Breast epithelium (tissue), 4 donors: ENCODE data around the gene CDC123. TPM values are rescaled to one million over a fixed set of nuclear protein-coding genes. Genes with fewer than 3 reads are reported as not detected.
"Not testable (repeated sequence)": the region's sequence is repeated elsewhere in the genome, so short reads cannot be mapped to it uniquely, and the experiment has no call there.

Experiments used
- DNase-seq, 2 donors: peaks; one replicate each; pipeline ENCODE4 v3.0.0-alpha.2; 2019; ENCODE audit warnings: low spot score in 2 of 2
- H3K27ac ChIP-seq, 2 donors: fragments of 200-600 bp; sonication (generic) in 1 of 2; one replicate each; pipeline ENCODE4 v1.5.1; 2016 to 2019; ENCODE audit warnings: mild to moderate bottlenecking in 1 of 2
- H3K27me3 ChIP-seq, 2 donors: fragments of 200-600 bp; sonication (generic) in 1 of 2; one replicate each; pipeline versions ENCODE4 v1.5.1 to v1.6.0; 2017 to 2019; ENCODE audit warnings: control low read depth in 1 of 2, mild to moderate bottlenecking in 1 of 2
- H3K36me3 ChIP-seq: fragments of 200-600 bp; one replicate; pipeline ENCODE4 v1.5.1; 2019
- H3K4me1 ChIP-seq, 2 donors: fragments of 200-600 bp; sonication (generic); one replicate each; pipeline ENCODE4 v1.5.1; 2016 to 2019; ENCODE audit warnings: control low read depth in 1 of 2
- H3K4me3 ChIP-seq, 3 donors: fragments of 200-600 bp; sonication (generic); 1 replicate in 2 of 3; 2 replicates in 1 of 3; pipeline ENCODE4 v1.5.1; 2016 to 2019; ENCODE audit warnings: mild to moderate bottlenecking in 3 of 3, moderate library complexity in 2 of 3
- H3K9me3 ChIP-seq, 2 donors: fragments of 200-600 bp; sonication (generic) in 1 of 2; one replicate each; pipeline ENCODE4 v1.5.1; 2016 to 2019; ENCODE audit warnings: control low read depth in 1 of 2
- POLR2A ChIP-seq: fragments of 450-650 bp; IDR thresholded peaks from one replicate; pipeline ENCODE4 v1.6.1; 2016; ENCODE audit warnings: antibody characterized with exemption, mild to moderate bottlenecking, moderate library complexity
- POLR2AphosphoS5 ChIP-seq, 3 donors: sonication (generic); formaldehyde crosslinking; IDR thresholded peaks; one replicate each; pipeline ENCODE4 v1.6.1; 2017; ENCODE audit warnings: antibody characterized with exemption in 3 of 3
- intact Hi-C: fragments of 100-400 bp; cut with DNase I; formaldehyde crosslinking; loops from one replicate; pipeline ENCODE4 v1.15.1; 2023; ENCODE audit warnings: low total_unique reads
- total RNA-seq, 3 donors: library from RNA; depleted of rRNA; stranded (reverse); fragments of >200 nt; gene quantifications; one replicate each; pipeline ENCODE4 v1.1.0, GENCODE V29; 2016
- TF ChIP-seq, protein P1 (sequence below), 3 donors: fragments of 450-650 bp; IDR thresholded peaks; one replicate each; pipeline ENCODE4 v1.5.1; 2016 to 2017; ENCODE audit warnings: antibody characterized with exemption in 3 of 3, mild to moderate bottlenecking in 3 of 3, moderate library complexity in 3 of 3

The CDC123 gene
- total RNA-seq, 3 donors from 2014 or later, result 61.6 to 87.5 (median 86.7) TPM

GRCh38 chr10:12221323-12222298, 25.6 kb downstream of the CDC123 start:
- TF ChIP-seq POLR2AphosphoS5 (IDR thresholded peaks at IDR 0.05), result no peak
- no peak overlapping the region for H3K27ac ChIP-seq
- intact Hi-C loops, result no loop called here
- no peak overlapping the region for H3K4me3 ChIP-seq
- no peaks in the 10 kb centered on the region for H3K9me3 ChIP-seq
- H3K27me3 ChIP-seq, result no peaks in the 10 kb centered on the region
- H3K4me1 ChIP-seq, result no peaks in the 10 kb centered on the region
- H3K36me3 ChIP-seq, result peaks cover 5% of the 10 kb centered on the region
- no peak for DNase-seq

GRCh38 chr10:12225444-12225843, 29.5 kb downstream of the CDC123 start:
- Histone ChIP-seq H3K27ac (no peak overlapping the region), H3K4me1 (no peaks in the 10 kb centered on the region), H3K4me3 (no peak overlapping the region), H3K36me3 (no peaks in the 10 kb centered on the region), H3K9me3 (no peaks in the 10 kb centered on the region), H3K27me3 (no peaks in the 10 kb centered on the region)
- no peak for DNase-seq
- intact Hi-C loops, result no loop called here
- TF ChIP-seq POLR2AphosphoS5 (IDR thresholded peaks at IDR 0.05) (no peak), POLR2A (no peak)
- TF ChIP-seq, protein P1, sequence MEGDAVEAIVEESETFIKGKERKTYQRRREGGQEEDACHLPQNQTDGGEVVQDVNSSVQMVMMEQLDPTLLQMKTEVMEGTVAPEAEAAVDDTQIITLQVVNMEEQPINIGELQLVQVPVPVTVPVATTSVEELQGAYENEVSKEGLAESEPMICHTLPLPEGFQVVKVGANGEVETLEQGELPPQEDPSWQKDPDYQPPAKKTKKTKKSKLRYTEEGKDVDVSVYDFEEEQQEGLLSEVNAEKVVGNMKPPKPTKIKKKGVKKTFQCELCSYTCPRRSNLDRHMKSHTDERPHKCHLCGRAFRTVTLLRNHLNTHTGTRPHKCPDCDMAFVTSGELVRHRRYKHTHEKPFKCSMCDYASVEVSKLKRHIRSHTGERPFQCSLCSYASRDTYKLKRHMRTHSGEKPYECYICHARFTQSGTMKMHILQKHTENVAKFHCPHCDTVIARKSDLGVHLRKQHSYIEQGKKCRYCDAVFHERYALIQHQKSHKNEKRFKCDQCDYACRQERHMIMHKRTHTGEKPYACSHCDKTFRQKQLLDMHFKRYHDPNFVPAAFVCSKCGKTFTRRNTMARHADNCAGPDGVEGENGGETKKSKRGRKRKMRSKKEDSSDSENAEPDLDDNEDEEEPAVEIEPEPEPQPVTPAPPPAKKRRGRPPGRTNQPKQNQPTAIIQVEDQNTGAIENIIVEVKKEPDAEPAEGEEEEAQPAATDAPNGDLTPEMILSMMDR (IDR thresholded peaks at IDR 0.05), result no peak

GRCh38 chr10:12226438-12226837, 30.4 kb downstream of the CDC123 start:
- H3K4me1 ChIP-seq, H3K27me3 ChIP-seq, H3K9me3 ChIP-seq, H3K36me3 ChIP-seq, H3K27ac ChIP-seq, DNase-seq, H3K4me3 ChIP-seq, intact Hi-C loops: not testable (repeated sequence)

- DNase-seq, result no peak
- Histone ChIP-seq H3K9me3 (no peaks in the 10 kb centered on the region), H3K27me3 (no peaks in the 10 kb centered on the region), H3K4me3 (no peak overlapping the region), H3K4me1 (no peaks in the 10 kb centered on the region), H3K27ac (no peak overlapping the region), H3K36me3 (no peaks in the 10 kb centered on the region)
- intact Hi-C loops, result no loop called here
- TF ChIP-seq, protein P1 (IDR thresholded peaks at IDR 0.05), result no peak
- TF ChIP-seq POLR2AphosphoS5 (IDR thresholded peaks at IDR 0.05) (no peak), POLR2A (no peak)
These were observed 32.9 kb downstream of the CDC123 start for GRCh38 chr10:12228851-12229250.

- intact Hi-C loops, H3K9me3 ChIP-seq, H3K4me1 ChIP-seq, DNase-seq, H3K27ac ChIP-seq, H3K27me3 ChIP-seq, H3K36me3 ChIP-seq, H3K4me3 ChIP-seq: not testable (repeated sequence)
These were observed 38.7 kb downstream of the CDC123 start for GRCh38 chr10:12234687-12235086.

DNA sequence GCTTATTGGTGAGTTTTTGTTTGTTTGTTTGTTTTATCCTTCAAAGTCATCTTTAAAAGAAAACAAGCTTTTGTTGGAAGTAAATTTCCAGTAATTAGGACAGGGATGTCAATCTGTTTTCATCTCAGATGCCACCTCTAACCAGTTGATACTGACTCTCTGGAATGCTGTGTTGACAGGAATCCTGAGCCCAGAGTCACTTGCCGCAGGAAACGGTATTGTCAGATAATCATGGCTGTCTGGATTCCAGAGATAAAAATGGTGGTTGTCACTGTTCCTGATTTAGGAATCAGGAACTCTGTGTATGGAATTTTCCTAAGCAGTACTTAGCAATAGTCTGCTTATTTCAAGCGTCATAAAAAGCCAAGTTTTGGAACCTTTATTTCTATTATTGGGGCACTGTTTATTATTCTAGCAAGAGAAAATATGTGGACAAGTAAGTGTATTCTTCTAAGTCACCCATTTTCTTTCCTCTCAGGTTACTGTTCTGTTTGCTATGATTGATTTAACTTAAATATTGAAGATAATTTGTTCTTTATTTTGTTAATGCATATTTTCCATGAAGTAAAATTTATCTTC, 39.2 kb downstream of the CDC123 start:
- Histone ChIP-seq H3K27ac (no peak overlapping the region), H3K27me3 (no peaks in the 10 kb centered on the region), H3K4me3 (no peak overlapping the region), H3K4me1 (no peaks in the 10 kb centered on the region), H3K36me3 (peaks cover 3% of the 10 kb centered on the region), H3K9me3 (no peaks in the 10 kb centered on the region)
- TF ChIP-seq POLR2AphosphoS5 (IDR thresholded peaks at IDR 0.05), result no peak
- TF ChIP-seq, protein P1 (IDR thresholded peaks at IDR 0.05), result no peak
- TF ChIP-seq POLR2A, result no peak
- no peak for DNase-seq
- intact Hi-C loops, result no loop called here
